Body of pancreas (tissue), 4 donors: Measurements from ENCODE around the gene PANX1.

Experiments used
- CTCF ChIP-seq, 7 experiments: fragments of 450-650 bp in 4 of 7; fragments of 200-600 bp in 3 of 7; sonication (generic) in 3 of 7; IDR thresholded peaks; one replicate each; pipeline ENCODE4 v1.5.1; 2016 to 2019; ENCODE audit warnings: antibody characterized with exemption in 7 of 7
- POLR2A ChIP-seq, 3 donors: fragments of 450-650 bp; IDR thresholded peaks; one replicate each; pipeline ENCODE4 v1.6.1; 2016; ENCODE audit warnings: antibody characterized with exemption in 3 of 3, mild to moderate bottlenecking in 2 of 3

GRCh38 chr11:94153320-94153719, 24.7 kb downstream of the PANX1 start:
- TF ChIP-seq CTCF (IDR thresholded peaks at IDR 0.05) = no peak
- no peak for TF ChIP-seq POLR2A (IDR thresholded peaks at IDR 0.05)
